DLD1 (cell line): ENCODE results near the gene NUDC.

Source experiments
- in situ Hi-C: cut with HindIII; loops from 2 replicates; pipeline ENCODE4 v1.10.0; 2017; ENCODE audit warnings: low sequenced_read_pairs

NUDC gene

GRCh38 chr1:26949266-26949925 lies 27.9 kb downstream of the NUDC start:
- in situ Hi-C loops: no loop called here

GRCh38 chr1:26949926-26950319 lies 28.4 kb downstream of the NUDC start:
- in situ Hi-C loops: loop anchor here (25.0 kb wide), 1 partner anchor 112 kb away; no protein-coding TSS in a partner anchor

GRCh38 chr1:26950602-26951001 lies 29.1 kb downstream of the NUDC start:
- in situ Hi-C loops: loop anchor here (25.0 kb wide), 1 partner anchor 112 kb away; no protein-coding TSS in a partner anchor

GRCh38 chr1:26951216-26951615 lies 29.7 kb downstream of the NUDC start:
- in situ Hi-C loops: loop anchor here (25.0 kb wide), 1 partner anchor 111 kb away; no protein-coding TSS in a partner anchor

- in situ Hi-C loops: loop anchor here (25.0 kb wide), 1 partner anchor 110 kb away; no protein-coding TSS in a partner anchor
These were observed 30.4 kb downstream of the NUDC start for GRCh38 chr1:26951821-26952497.

- in situ Hi-C loops: loop anchor here (25.0 kb wide), 1 partner anchor 109 kb away; no protein-coding TSS in a partner anchor
These were observed 31.8 kb downstream of the NUDC start for GRCh38 chr1:26953374-26953773.

GRCh38 chr1:26956321-26956720 lies 34.8 kb downstream of the NUDC start:
- in situ Hi-C loops: loop anchor here (25.0 kb wide), 1 partner anchor 106 kb away; no protein-coding TSS in a partner anchor

- in situ Hi-C loops: loop anchor here (25.0 kb wide), 1 partner anchor 105 kb away; no protein-coding TSS in a partner anchor
These were observed 35.8 kb downstream of the NUDC start for GRCh38 chr1:26957306-26957705.

GRCh38 chr1:26959270-26959669 lies 37.7 kb downstream of the NUDC start:
- in situ Hi-C loops: loop anchor here (25.0 kb wide), 1 partner anchor 103 kb away; no protein-coding TSS in a partner anchor

GRCh38 chr1:26959722-26960624 lies 38.4 kb downstream of the NUDC start, which contains the start of gene KDF1:
KDF1 (minus strand) TSS chr1:26960468; CDS start chr1:26952380, 8,088 bp downstream.
- in situ Hi-C loops: loop anchor here (25.0 kb wide), 1 partner anchor 102 kb away; no protein-coding TSS in a partner anchor

GRCh38 chr1:26960625-26960966 lies 39.1 kb downstream of the NUDC start:
- in situ Hi-C loops: loop anchor here (25.0 kb wide), 1 partner anchor 102 kb away; no protein-coding TSS in a partner anchor

GRCh38 chr1:26961826-26962225 lies 40.3 kb downstream of the NUDC start:
- in situ Hi-C loops: loop anchor here (25.0 kb wide), 1 partner anchor 100 kb away; no protein-coding TSS in a partner anchor

GRCh38 chr1:26965213-26965612 lies 43.7 kb downstream of the NUDC start:
- in situ Hi-C loops: loop anchor here (25.0 kb wide), 1 partner anchor 97 kb away; no protein-coding TSS in a partner anchor

GRCh38 chr1:26965628-26966027 lies 44.1 kb downstream of the NUDC start:
- in situ Hi-C loops: loop anchor here (25.0 kb wide), 1 partner anchor 97 kb away; no protein-coding TSS in a partner anchor

- in situ Hi-C loops: loop anchor here (25.0 kb wide), 1 partner anchor 91 kb away; no protein-coding TSS in a partner anchor
These were observed 49.3 kb downstream of the NUDC start for GRCh38 chr1:26970810-26971209.

GRCh38 chr1:26971590-26971989 lies 50.0 kb downstream of the NUDC start:
- in situ Hi-C loops: loop anchor here (25.0 kb wide), 1 partner anchor 91 kb away; no protein-coding TSS in a partner anchor

GRCh38 chr1:26972390-26972789 lies 50.8 kb downstream of the NUDC start:
- in situ Hi-C loops: loop anchor here (25.0 kb wide), 1 partner anchor 90 kb away; no protein-coding TSS in a partner anchor

- in situ Hi-C loops: loop anchor here (25.0 kb wide), 1 partner anchor 89 kb away; no protein-coding TSS in a partner anchor
These were observed 51.3 kb downstream of the NUDC start for GRCh38 chr1:26972821-26973220.

- in situ Hi-C loops: no loop called here
These were observed 55.3 kb downstream of the NUDC start for GRCh38 chr1:26976621-26977510.
